WTC11 (cell line): Measurements from ENCODE around the gene AGPAT4. TPM values are rescaled to one million over a fixed set of nuclear protein-coding genes. Genes with fewer than 3 reads are reported as not detected.

ENCODE experiments used
- ATAC-seq: fragments of 200-7000 bp; cut with Tn5 transposase; 2 replicates; pipeline ENCODE4 v1.10.0; 2021; ENCODE audit warnings: mild to moderate bottlenecking, moderate library complexity
- CTCF ChIA-PET: fragments of 300-600 bp; sonication (Branson Sonifier 250); formaldehyde crosslinking; loops from one replicate; lab custom pipeline; 2021; ENCODE audit warnings: antibody characterized with exemption; lab: Charles Lee
- POLR2A ChIA-PET: fragments of 350-600 bp; sonication (Branson Sonifier 250); formaldehyde crosslinking; loops from one replicate; lab custom pipeline; 2021; ENCODE audit warnings: antibody characterized with exemption; lab: Charles Lee
- DNase-seq: peaks from one replicate; pipeline ENCODE4 v3.0.0; 2021; ENCODE audit warnings: low spot score
- H3K27ac Mint-ChIP-seq: 2 replicates; pipeline ENCODE4 v1.8.0; 2021; ENCODE audit warnings: mixed read lengths
- H3K27me3 Mint-ChIP-seq: 2 replicates; pipeline ENCODE4 v1.8.0; 2021; ENCODE audit warnings: low read depth, mild to moderate bottlenecking, moderate library complexity, mixed read lengths
- H3K36me3 Mint-ChIP-seq: 2 replicates; pipeline ENCODE4 v1.8.0; 2021; ENCODE audit warnings: mixed read lengths
- H3K4me1 Mint-ChIP-seq: 2 replicates; pipeline ENCODE4 v1.8.0; 2022; ENCODE audit warnings: mixed read lengths
- H3K4me3 Mint-ChIP-seq: 2 replicates; pipeline ENCODE4 v1.8.0; 2021; ENCODE audit warnings: mild to moderate bottlenecking, moderate library complexity, mixed read lengths
- H3K9me3 Mint-ChIP-seq: 2 replicates; pipeline ENCODE4 v1.8.0; 2021; ENCODE audit warnings: mixed read lengths
- ATF6 ChIP-seq: sonication (generic); formaldehyde crosslinking; IDR thresholded peaks from 2 replicates; pipeline ENCODE4 v1.8.1; 2023; ENCODE audit warnings: mild to moderate bottlenecking, missing genetic modification reagents
- CBFB ChIP-seq: sonication (generic); formaldehyde crosslinking; IDR thresholded peaks from 2 replicates; pipeline ENCODE4 v1.8.1; 2022; ENCODE audit warnings: mild to moderate bottlenecking, low read depth, missing genetic modification reagents
- CTCF ChIP-seq: fragments of 200-600 bp; IDR thresholded peaks from 2 replicates; pipeline ENCODE4 v1.8.0; 2022; ENCODE audit warnings: antibody characterized with exemption
- ELF4 ChIP-seq: sonication (generic); formaldehyde crosslinking; IDR thresholded peaks from 2 replicates; pipeline ENCODE4 v1.8.1; 2022; ENCODE audit warnings: low read depth, mild to moderate bottlenecking, moderate library complexity, missing genetic modification reagents
- FOXP1 ChIP-seq: sonication (generic); formaldehyde crosslinking; IDR thresholded peaks from 2 replicates; pipeline ENCODE4 v1.8.0; 2022; ENCODE audit warnings: missing genetic modification reagents, mild to moderate bottlenecking, moderate library complexity, borderline replicate concordance
- GRHL2 ChIP-seq: fragments of 250-450 bp; sonication (Bioruptor Pico); IDR thresholded peaks from 2 replicates; pipeline ENCODE4 v1.8.0; 2022; ENCODE audit warnings: mild to moderate bottlenecking, moderate library complexity; ENCODE audit not compliant: insufficient replicate concordance, severe bottlenecking
- HMGA2 ChIP-seq: fragments of 250-450 bp; sonication (Bioruptor Pico); IDR thresholded peaks from 2 replicates; pipeline ENCODE4 v1.4.0; 2021; ENCODE audit warnings: mild to moderate bottlenecking, moderate library complexity
- HMGXB4 ChIP-seq: sonication (generic); formaldehyde crosslinking; IDR thresholded peaks from 2 replicates; pipeline ENCODE4 v1.8.1; 2023; ENCODE audit warnings: mild to moderate bottlenecking, moderate library complexity, missing genetic modification reagents
- IRF2 ChIP-seq: sonication (generic); formaldehyde crosslinking; IDR thresholded peaks from 2 replicates; pipeline ENCODE4 v1.8.0; 2022; ENCODE audit warnings: low read depth, missing genetic modification reagents, borderline replicate concordance
- JUN ChIP-seq: sonication (generic); formaldehyde crosslinking; IDR thresholded peaks from 2 replicates; pipeline ENCODE4 v1.8.0; 2023; ENCODE audit warnings: mild to moderate bottlenecking, missing genetic modification reagents
- MAX ChIP-seq: sonication (generic); formaldehyde crosslinking; IDR thresholded peaks from 2 replicates; pipeline ENCODE4 v1.8.0; 2022; ENCODE audit warnings: mild to moderate bottlenecking, missing genetic modification reagents
- NFATC4 ChIP-seq: fragments of 250-450 bp; sonication (Bioruptor Pico); IDR thresholded peaks from 2 replicates; pipeline ENCODE4 v1.9.0; 2021; ENCODE audit warnings: mild to moderate bottlenecking
- OVOL2 ChIP-seq: fragments of 250-450 bp; sonication (Bioruptor Pico); IDR thresholded peaks from 2 replicates; pipeline ENCODE4 v1.9.0; 2021; ENCODE audit warnings: mild to moderate bottlenecking, borderline replicate concordance
- PREB ChIP-seq: sonication (generic); formaldehyde crosslinking; IDR thresholded peaks from 2 replicates; pipeline ENCODE4 v1.8.1; 2022; ENCODE audit warnings: mild to moderate bottlenecking, missing genetic modification reagents, moderate library complexity, borderline replicate concordance
- TCF7 ChIP-seq: sonication (generic); formaldehyde crosslinking; IDR thresholded peaks from 2 replicates; pipeline ENCODE4 v1.8.0; 2022; ENCODE audit warnings: mild to moderate bottlenecking, low read depth, missing genetic modification reagents, moderate library complexity
- ZBTB21 ChIP-seq: sonication (generic); formaldehyde crosslinking; IDR thresholded peaks from 2 replicates; pipeline ENCODE4 v1.8.1; 2023; ENCODE audit warnings: mild to moderate bottlenecking, missing genetic modification reagents, borderline replicate concordance
- ZBTB43 ChIP-seq: sonication (generic); formaldehyde crosslinking; IDR thresholded peaks from 2 replicates; pipeline ENCODE4 v1.8.1; 2023; ENCODE audit warnings: mild to moderate bottlenecking, missing genetic modification reagents
- ZMAT4 ChIP-seq: fragments of 250-450 bp; sonication (Bioruptor Pico); IDR thresholded peaks from 2 replicates; pipeline ENCODE4 v1.9.0; 2021; ENCODE audit warnings: mild to moderate bottlenecking
- ZNF219 ChIP-seq: sonication (generic); formaldehyde crosslinking; IDR thresholded peaks from 2 replicates; pipeline ENCODE4 v1.8.0; 2023; ENCODE audit warnings: missing genetic modification reagents, mild to moderate bottlenecking, borderline replicate concordance
- ZNF416 ChIP-seq: fragments of 250-450 bp; sonication (Bioruptor Pico); IDR thresholded peaks from 2 replicates; pipeline ENCODE4 v1.9.0; 2021; ENCODE audit warnings: mild to moderate bottlenecking, inconsistent platforms
- total RNA-seq: library from RNA; stranded (reverse); gene quantifications from 3 replicates; pipeline ENCODE4 v1.2.3, GENCODE V29; 2021

AGPAT4 gene
- total RNA-seq, 1 experiment from 2014 or later: 19.7 TPM

- TF ChIP-seq PREB (CRISPR knock-in tag): no peak
Observed at GRCh38 chr6:161194374-161194773, 79.5 kb downstream of the AGPAT4 start (continued).

GRCh38 chr6:161192636-161193411 is 81.0 kb downstream of the AGPAT4 start:
- Mint-ChIP-seq H3K27ac (no peak overlapping the region), H3K9me3 (peaks cover 21% of the 10 kb centered on the region), H3K4me3 (no peak overlapping the region), H3K36me3 (peaks cover 25% of the 10 kb centered on the region), H3K4me1 (no peaks in the 10 kb centered on the region), H3K27me3 (no peaks in the 10 kb centered on the region)
- ATAC-seq (no peak), DNase-seq (no peak)
- CTCF ChIA-PET: interaction anchor here (1.2 kb wide), 1 partner anchor 9 kb away, joined by 3 read pairs; no protein-coding TSS in a partner anchor
- TF ChIP-seq GRHL2 (CRISPR knock-in tag) (no peak), CBFB (no peak), HMGA2 (CRISPR knock-in tag) (no peak), ELF4 (CRISPR knock-in tag) (no peak), ZBTB43 (CRISPR knock-in tag) (no peak), ZNF219 (no peak), ATF6 (CRISPR knock-in tag) (no peak), JUN (CRISPR knock-in tag) (no peak), TCF7 (CRISPR knock-in tag) (no peak), ZNF416 (no peak), OVOL2 (no peak), CTCF (no peak), NFATC4 (CRISPR knock-in tag) (no peak)
- POLR2A ChIA-PET: no interaction called here

GRCh38 chr6:161191671-161192070 is 82.2 kb downstream of the AGPAT4 start:
- ChIA-PET CTCF (no interaction called here), POLR2A (no interaction called here)
- H3K27ac Mint-ChIP-seq: no peak overlapping the region
- peaks cover 31% of the 10 kb centered on the region for H3K36me3 Mint-ChIP-seq
- H3K9me3 Mint-ChIP-seq: peaks cover 27% of the 10 kb centered on the region
- no peaks in the 10 kb centered on the region for H3K27me3 Mint-ChIP-seq
- ATAC-seq (no peak), DNase-seq (no peak)
- no peak overlapping the region for H3K4me3 Mint-ChIP-seq
- H3K4me1 Mint-ChIP-seq: no peaks in the 10 kb centered on the region
- no peak for TF ChIP-seq GRHL2 (CRISPR knock-in tag)
- TF ChIP-seq TCF7 (CRISPR knock-in tag): no peak
- TF ChIP-seq MAX (CRISPR knock-in tag): no peak
- TF ChIP-seq FOXP1 (CRISPR knock-in tag): no peak
- no peak for TF ChIP-seq ZMAT4 (CRISPR knock-in tag)
- no peak for TF ChIP-seq HMGXB4 (CRISPR knock-in tag)
- no peak for TF ChIP-seq IRF2 (CRISPR knock-in tag)
- TF ChIP-seq ZBTB21 (CRISPR knock-in tag): no peak
- TF ChIP-seq CBFB: no peak
- TF ChIP-seq JUN (CRISPR knock-in tag): no peak
